HG03342 (cell line): Measurements from ENCODE around the gene METAP1D.

Experiments
- ATAC-seq: cut with Tn5 transposase; IDR thresholded peaks from one replicate; pipeline ENCODE4 v1.9.1; 2021; ENCODE audit warnings: mild to moderate bottlenecking, moderate library complexity; ENCODE audit not compliant: unreplicated experiment

The METAP1D gene

DNA sequence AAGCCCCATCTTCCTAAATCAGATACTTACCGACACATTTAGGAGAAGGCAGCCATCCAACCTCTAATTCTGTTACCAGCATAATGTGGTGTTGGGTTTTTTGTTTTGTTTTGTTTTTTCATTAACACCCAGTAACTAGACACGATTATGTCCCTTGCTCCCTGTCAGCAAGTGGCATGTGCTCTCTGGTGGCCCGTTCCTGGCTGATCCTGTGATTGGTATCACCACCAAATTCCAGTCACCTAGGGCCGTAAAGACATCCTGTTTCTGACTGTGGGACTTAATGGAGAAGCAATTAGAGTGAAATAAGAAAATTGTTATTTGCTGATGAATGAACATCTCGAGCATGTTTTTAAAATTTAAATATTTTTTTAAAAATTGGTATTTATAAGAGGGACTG, 79.7 kb downstream of the METAP1D start:
- no peak for ATAC-seq

DNA sequence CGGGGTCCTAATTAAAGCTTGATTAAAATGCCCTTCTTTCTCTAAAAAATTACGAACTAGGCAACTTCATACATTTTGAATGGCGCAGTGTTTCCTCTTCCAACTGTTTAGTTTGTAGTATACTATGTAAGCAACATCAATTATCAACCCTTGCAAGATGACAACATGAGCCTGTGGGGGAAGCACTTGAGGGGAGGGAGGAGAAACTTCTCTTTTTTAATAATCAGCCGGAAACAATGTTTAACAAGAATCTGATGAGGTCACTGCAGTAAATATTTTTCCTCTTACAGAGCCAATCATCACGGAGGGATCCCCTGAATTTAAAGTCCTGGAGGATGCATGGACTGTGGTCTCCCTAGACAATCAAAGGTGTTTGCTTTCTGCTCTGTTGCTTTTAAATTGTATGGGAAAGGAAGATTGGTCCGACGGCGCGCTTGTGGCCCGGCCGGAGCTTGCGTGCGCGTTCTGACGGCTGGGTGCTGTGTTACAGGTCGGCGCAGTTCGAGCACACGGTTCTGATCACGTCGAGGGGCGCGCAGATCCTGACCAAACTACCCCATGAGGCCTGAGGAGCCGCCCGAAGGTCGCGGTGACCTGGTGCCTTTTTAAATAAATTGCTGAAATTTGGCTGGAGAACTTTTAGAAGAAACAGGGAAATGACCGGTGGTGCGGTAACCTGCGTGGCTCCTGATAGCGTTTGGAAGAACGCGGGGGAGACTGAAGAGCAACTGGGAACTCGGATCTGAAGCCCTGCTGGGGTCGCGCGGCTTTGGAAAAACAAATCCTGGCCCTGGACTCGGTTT, 80.3 kb downstream of the METAP1D start:
- no peak for ATAC-seq

- no peak for ATAC-seq
These were observed 81.0 kb downstream of the METAP1D start for GRCh38 chr2:172080641-172081220.

DNA sequence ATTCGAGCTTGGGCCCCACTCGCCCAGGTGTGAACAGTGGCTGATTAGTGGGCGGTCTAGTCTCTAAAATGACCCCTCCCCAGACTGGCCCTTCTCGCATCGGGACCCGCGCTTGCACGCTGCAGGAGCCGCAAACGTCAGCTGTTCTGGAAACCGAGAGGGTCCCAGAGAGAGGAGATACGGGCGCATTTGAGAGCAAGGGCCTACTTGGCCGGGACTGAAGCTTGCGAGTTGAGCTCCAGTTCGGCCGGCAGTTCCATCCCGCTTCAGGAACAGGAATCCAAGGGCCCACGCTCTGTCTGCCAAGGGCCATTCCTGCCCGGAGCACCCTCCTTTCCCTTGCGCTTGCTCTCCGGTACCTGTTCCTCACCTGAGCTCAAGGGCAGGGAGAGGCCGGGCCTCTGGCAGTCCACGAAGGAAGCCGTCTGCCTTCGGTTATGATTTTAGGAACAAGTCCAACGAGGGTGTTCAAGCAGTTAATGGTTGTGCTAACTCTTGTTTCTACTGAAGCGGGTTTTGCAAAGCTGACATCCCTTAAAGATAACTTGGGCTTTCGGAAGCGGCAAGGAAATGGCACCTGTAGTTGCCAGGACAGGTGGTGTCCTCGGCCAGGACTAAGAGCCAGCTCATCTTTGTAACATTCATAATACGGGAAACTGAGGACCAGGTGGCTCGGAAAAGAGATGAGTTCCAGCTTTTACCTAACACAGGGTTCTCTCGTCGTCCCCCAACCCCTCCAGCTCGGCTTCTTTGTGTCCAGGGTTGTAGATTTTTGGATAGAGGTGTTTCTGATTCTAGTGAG, 81.7 kb downstream of the METAP1D start:
- no peak for ATAC-seq

DNA sequence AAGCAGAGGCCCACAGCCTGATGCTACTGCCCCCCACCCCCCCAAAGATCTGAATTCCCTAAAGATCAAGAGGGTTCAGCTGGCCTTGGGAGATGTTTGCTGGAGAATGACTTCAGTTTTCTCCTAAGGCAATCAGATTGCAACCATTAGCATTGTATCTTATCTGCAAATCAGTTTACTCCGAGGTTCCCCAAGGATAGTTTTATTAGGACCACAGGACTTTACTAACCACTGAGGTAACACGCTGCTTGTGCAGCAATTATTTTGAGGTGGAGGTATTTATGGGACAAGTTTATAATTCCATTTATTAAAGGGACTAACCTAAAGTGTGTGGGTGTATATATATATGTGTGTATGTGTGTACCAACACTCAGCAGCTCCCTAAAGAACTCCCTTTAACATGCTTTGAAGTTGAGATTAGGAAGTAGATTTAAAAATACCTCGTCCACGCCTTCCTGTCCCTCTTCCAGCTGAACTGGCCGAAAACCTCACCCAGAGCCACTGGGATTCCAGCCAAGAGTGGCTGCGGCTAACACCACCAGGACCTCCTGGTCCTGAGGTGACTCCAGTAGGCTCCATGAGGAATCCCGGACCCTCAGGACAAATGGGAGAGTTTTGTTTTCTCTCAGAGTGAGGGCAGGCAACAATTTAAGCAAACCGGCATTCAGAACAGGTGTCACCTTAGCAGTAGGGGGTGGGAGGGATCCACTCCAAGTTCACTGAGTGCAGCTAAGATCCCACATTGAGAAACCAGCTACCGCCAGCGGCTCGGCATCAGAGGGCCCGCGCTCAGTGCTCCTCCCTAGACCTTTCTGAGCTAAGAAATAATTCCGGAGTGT, 82.6 kb downstream of the METAP1D start:
- no peak for ATAC-seq

GRCh38 chr2:172082944-172083627, 83.3 kb downstream of the METAP1D start:
- ATAC-seq: no peak

GRCh38 chr2:172083628-172084394, 84.1 kb downstream of the METAP1D start:
- no peak for ATAC-seq

DNA sequence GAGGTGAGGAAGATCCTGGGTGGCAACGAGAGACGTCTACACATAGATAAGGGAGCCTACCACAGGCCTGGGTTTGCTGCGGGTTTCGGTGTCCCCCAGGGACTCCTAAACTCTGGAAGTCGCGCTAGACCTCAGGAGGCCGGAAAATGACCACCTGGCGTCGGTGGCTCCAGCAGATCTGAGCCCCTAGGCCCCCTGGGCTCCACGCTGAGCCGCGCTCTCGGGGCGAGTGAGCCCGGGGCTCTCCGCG, 84.6 kb downstream of the METAP1D start:
- ATAC-seq: no peak

GRCh38 chr2:172084645-172085459, 85.1 kb downstream of the METAP1D start:
- peak; percentile 81 for ATAC-seq

DNA sequence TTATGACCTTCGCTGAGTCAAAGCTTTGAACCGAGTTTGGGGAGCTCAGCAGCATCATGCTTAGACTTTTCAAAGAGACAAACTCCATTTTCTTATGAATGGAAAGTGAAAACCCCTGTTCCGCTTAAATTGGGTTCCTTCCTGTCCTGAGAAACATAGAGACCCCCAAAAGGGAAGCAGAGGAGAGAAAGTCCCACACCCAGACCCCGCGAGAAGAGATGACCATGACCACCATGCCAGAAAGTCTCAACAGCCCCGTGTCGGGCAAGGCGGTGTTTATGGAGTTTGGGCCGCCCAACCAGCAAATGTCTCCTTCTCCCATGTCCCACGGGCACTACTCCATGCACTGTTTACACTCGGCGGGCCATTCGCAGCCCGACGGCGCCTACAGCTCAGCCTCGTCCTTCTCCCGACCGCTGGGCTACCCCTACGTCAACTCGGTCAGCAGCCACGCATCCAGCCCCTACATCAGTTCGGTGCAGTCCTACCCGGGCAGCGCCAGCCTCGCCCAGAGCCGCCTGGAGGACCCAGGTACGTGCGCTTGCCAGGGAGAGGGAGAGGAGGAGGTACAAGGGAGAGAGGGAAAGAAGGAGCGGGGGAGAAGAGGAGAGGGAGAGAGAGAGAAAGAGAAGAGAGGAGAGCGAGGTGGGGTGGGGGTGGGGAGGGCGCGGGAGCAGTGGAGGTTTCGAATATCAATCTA, 85.9 kb downstream of the METAP1D start, which contains the start of gene DLX1:
Gene DLX1, plus strand, starts transcription at position 48 of the 700 bp plus-strand sequence. Its CDS starts 171 bp downstream, at position 219.
- ATAC-seq: peak; percentile 16

DNA sequence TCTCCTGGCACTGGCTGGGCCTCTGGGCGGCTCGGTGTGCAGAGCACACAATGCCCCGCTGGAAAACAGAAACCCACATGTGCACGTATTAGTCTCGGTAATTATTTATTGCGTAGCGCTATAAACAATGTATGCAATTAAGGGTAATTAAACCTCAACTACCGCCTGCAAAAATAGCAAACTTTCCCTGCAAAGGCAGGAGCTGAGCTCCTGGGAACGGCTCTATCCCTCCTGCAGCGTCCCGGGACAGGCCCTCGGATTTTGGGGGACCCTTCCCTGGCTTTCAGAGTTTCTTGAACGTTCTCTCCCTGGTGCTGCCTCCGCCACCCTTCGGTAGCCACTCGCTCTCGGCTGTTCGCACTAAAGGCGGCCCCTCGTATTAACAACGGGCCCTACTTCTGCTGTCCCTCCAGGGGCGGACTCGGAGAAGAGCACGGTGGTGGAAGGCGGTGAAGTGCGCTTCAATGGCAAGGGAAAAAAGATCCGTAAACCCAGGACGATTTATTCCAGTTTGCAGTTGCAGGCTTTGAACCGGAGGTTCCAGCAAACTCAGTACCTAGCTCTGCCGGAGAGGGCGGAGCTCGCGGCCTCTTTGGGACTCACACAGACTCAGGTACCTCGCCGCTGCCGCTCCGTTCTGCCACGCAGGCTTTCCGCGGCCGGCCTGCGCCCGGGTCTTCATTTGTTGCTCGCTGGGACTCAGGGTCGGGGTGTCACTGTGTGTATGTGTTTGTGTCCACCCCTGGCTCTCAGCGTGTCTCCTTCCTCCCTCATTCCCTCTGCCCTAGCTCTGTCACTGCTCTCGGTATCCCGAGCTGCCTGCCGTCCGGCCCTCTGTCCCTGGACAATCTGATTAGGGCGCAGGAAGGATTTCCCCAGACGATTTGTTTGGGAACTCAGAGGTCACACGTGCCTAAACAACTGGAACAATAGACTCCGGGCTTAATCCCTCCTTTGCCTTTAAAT, 86.8 kb downstream of the METAP1D start:
- ATAC-seq: no peak

- ATAC-seq: no peak
These were observed 87.5 kb downstream of the METAP1D start for GRCh38 chr2:172087207-172087779.

DNA sequence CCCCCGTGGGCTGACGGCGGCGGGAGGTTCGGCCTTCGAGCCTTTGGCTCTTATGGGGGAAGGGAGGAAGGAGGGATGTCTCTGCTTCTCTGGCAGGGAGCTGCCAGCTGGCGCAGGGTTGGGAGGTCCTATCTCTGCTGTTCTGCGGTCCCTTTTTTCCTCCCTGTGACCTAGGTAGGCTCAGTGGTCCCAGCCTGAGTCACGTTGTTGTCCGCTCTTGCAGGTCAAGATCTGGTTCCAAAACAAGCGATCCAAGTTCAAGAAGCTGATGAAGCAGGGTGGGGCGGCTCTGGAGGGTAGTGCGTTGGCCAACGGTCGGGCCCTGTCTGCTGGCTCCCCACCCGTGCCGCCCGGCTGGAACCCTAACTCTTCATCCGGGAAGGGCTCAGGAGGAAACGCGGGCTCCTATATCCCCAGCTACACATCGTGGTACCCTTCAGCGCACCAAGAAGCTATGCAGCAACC, 88.1 kb downstream of the METAP1D start:
- no peak for ATAC-seq

GRCh38 chr2:172088245-172089004, 88.7 kb downstream of the METAP1D start:
- no peak for ATAC-seq

- ATAC-seq: no peak
These were observed 89.3 kb downstream of the METAP1D start for GRCh38 chr2:172089005-172089504.

- no peak for ATAC-seq
These were observed 89.9 kb downstream of the METAP1D start for GRCh38 chr2:172089633-172090032.
